GM21825 (cell line): ENCODE data around the gene CYP2A7.
"Not testable (repeated sequence)": the region's sequence is repeated elsewhere in the genome, so short reads cannot be mapped to it uniquely, and the experiment has no call there.

Source experiments
- ATAC-seq: cut with Tn5 transposase; IDR thresholded peaks from one replicate; pipeline ENCODE4 v1.9.1; 2021; ENCODE audit warnings: mild to moderate bottlenecking, moderate library complexity; ENCODE audit not compliant: unreplicated experiment

Gene CYP2A7

GRCh38 chr19:40843653-40844052 is 38.4 kb downstream of the CYP2A7 start:
- not testable (repeated sequence) for ATAC-seq

- ATAC-seq: not testable (repeated sequence)
Observed at GRCh38 chr19:40842997-40843652, 38.9 kb downstream of the CYP2A7 start.

DNA sequence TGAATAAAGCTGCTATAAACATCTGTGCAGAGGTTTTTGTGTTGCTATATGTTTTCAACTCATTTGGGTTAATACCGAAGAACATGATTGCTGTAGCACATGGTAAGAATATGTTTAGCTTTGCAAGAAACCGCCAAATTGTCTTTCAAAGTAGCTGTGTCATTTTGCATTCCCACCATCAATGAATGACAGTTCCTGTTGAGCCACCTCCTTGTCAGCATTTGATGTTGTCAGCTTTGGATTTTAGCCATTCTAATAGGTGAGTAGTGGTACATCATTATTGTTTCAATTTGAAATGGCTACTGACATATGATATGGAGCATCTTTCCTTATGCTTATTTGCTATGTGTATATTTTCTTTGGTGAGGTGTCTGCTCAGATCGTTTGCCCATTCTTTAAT is 40.0 kb downstream of the CYP2A7 start:
- not testable (repeated sequence) for ATAC-seq

- not testable (repeated sequence) for ATAC-seq
Observed at GRCh38 chr19:40838477-40838876, 43.6 kb downstream of the CYP2A7 start.

DNA sequence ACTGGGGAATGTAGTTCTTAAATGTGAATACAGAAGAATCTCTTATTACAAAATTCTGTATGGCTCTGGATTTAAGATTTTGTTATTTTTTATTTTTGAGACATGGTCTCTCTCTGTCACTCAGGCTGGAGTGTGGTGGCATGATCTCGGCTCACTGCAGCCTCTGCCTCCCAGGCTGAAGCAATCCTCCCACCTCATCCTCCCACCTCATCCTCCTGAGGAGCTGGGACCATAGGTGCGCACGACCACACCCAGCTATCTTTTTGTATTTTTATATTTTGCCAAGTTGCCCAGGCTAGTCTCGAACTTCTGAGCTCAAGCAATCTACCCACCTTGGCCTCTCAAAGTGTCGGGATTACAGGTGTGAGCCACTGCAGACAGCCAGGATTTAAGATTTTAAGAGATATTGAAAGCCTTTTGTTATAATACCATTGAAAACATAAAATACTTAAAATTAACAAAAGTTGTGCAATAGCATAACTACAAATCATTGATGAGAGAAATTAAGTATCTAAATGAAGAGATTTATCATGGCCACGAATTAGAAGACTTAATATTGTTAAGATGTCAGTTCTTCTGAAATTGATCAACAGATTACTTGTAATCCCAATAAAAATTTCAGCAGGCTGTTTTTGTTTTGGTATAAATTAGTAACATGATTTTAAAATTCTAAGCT is 45.1 kb downstream of the CYP2A7 start:
- ATAC-seq: no peak

DNA sequence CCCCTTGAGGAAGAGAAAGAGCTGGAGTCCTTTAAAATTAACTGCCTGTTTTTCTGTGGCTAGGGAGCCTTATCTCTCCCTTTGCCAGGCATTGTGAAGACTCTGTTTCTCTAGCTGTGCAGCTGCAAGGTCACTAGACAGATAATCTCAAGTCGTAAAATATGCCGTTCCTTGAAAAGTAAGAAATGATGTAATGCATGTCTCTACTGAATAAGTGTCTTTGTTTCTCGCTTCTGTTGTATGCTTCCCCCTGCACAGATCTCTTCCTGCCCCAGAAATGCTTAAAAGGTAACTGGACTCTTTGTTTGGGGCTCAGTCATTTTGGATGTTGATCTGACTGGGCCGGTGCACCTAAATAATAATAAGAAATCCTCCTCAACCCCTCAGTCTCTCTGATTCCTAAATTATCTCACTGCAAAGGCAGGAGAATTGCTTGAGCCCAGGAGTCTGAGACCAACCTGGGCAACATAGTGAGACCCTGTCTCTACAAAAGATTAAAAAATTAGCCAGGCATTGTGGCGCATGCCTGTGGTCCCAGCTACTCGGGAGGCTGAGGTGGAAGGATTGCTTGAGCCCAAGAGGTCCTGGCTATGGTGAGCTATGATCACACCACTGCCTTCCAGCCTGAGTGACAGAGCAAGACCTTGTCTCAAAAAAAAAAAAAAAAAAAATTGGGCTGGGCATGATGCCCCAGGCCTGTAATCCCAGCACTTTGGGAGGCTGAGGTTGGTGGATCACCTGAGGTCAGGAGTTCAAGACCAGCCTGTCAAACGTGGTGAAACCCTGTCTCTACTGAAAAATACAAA is 48.1 kb downstream of the CYP2A7 start:
- ATAC-seq: not testable (repeated sequence)

DNA sequence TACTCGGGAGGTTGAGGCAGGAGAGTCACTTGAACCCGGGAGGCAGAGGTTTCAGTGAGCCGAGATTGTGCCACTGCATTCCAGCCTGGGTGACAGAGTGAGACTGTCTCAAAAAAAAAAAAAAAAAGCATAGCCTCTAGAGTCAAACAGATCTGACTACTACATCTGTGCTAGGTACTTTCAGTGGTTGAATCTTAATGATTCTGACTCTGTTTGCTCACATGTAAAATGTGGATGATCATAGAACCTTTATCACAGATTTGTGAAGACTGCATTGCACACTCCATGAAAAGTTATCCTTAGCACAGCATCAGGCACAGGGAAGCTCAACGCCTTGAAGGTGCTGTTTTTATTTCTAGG is 49.6 kb downstream of the CYP2A7 start:
- not testable (repeated sequence) for ATAC-seq

DNA sequence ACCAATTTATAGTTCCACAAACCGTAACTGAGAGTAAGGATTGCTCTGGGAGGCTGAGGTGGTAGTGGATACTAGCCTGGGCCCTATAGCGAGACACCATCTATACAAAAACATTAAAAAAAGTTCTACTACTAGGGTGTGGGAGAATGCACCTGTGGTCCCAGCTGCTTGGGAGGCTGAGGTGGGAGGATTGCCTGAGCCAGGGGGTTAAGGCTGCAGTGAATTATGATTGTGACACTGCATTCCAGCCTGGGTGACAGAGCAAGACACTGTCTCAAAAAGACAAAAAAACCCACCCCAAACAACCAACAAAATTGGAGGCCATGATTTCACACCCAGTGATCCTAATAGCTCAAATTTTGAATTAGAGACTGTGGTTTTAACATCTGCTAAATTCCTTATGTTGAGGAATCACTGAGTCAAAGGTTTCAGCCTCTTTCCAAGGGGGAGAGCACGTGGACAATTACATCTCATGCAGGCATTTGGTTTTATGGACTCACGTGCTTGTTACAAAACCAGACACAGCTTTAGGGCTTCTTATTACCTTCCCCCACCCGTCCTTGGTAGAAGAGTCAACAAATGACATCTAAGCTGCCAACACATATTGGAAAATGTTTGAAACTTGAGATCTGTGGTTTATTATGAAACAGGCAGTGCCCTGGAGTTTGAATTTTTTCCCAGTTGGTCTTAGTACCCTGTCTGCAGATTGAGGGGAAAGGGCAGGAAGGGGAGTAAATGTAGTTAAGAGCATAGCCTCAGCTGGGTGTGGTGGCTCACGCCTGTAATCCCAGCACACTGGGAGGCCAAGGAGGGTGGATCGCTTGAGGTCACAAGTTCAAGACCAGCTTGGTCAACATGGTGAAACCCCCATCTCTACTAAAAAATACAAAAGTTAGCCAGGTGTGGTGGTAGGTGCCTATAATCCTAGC is 50.3 kb downstream of the CYP2A7 start:
- no peak for ATAC-seq

DNA sequence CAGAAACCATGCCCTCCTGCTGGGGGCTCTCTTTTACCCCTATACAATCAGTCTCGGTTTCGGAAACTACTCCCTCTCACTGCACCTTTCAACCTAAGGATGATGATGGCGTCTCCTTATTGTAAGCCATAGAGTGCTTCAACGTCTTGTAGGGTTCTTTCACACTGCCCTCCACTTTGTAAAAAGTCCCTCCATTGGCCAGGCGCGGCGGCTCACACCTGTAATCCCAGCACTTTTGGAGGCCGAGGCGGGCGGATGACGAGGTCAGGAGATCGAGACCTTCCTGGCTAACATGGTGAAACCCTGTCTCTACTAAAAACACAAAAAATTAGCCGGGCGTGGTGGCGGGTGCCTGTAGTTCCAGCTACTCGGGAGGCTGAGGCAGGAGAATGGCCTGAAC is 51.3 kb downstream of the CYP2A7 start:
- not testable (repeated sequence) for ATAC-seq

DNA sequence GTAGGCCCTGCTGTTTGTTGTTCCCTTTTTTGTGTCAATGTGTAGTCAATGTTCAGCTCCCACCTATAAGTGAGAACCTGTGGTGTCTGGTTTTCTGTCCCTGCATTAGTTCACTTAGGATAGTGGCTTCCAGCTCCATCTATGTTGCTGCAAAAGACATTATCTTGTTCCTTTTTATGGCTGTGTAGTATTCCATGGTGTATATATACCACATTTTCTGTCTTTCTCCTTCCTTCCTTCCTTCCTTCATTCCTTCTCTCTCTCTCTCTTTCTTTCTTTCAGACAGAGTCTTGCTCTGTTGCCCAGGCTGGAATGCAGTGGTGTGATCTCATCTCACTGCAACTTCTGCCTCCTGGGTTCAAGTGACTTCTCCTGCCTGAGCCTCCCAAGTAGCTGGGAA is 52.8 kb downstream of the CYP2A7 start:
- no peak for ATAC-seq

DNA sequence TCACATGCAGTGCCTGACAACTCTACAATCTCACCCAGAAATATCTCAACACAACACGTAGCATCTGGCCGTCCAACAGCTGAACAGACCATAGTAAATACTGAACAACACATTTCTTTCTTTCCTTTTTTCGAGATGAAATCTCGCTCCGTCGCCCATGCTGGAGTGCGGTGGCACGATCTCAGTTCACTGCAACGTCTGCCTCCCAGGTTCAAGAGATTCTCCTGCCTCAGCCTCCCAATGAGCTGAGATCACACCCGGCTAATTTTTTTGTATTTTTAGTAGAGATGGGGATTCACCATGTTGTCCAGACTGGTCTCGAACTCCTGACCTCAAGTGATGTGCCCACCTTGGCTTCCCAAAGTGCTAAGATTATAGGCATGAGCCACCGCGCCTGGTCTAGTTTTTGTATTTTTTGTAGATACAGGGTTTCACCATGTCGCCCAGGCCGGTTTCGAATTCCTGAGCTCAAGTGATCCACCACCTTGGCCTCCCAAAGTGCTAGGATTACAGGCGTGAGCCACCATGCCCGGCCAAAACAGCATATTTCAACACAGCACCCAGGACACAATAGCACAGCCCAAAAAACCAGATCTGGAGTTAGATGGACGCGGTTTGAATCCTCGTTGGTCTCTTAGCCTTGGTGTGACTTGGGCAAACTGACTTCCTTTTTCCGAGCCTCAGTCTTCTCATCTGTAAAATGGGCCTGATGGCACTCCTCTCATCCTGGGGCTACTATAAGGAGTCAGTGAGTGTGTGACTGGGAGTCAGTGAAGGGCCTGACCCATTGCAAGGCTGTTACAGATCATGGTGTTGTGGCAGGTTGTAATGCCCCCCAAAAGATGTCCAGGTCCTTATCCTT is 54.4 kb downstream of the CYP2A7 start:
- ATAC-seq: no peak

DNA sequence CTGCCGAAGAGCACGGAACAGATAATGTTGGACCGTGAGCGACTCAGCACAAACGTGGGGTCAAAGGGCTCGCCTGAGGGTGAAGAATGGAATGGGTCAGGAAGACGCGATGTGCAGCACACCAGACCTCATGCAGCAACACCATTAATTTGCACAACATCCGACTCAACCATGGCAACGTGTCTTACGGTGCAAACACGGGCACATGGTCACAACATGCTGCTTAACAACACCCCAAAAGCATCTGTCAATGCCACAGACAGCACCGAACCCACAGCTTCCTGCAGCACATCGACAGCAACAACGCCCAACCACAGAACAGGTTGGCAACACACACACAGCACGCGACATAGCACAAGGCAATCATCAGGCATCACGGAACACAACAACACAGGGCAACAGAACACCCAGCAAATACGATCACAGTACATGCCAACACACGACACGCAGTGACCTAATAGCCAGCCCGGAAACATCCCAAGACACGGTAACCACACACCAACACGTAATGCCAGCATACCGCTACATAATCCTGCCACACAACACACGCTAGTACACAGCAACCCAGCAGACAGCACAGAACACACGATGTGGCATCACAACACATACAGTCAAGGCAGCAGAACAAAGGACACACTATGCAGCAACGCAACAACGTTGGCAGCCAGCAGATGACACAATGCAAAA is 55.2 kb downstream of the CYP2A7 start:
- not testable (repeated sequence) for ATAC-seq

DNA sequence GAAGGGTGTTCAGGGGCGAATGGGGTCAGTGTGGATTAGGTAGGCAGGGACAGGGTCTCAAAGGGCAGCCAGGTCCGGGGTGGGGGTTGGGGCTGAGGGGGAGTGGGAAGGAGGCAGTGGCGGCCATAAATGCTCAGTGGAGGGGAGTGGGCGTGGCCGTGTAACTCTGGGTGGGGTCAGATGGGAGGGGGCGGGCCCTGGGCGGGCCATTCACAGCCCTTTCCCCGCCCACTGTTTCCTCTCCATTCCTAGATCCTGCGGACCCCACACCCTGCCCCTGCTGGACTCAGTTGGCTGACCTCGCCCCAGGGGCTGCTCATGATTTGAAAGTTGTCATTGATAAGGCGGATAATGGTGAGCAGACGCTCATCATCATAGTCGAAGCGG is 55.7 kb downstream of the CYP2A7 start:
- ATAC-seq: not testable (repeated sequence)

- not testable (repeated sequence) for ATAC-seq
Observed at GRCh38 chr19:40825460-40826095, 56.5 kb downstream of the CYP2A7 start.
